Muscle of leg (tissue), 11 donors: Measurements from ENCODE around the gene FHIT. TPM values are rescaled to one million over a fixed set of nuclear protein-coding genes. Genes with fewer than 3 reads are reported as not detected.
A peak's percentile ranks its signal among the peaks of the same experiment; 100 is the strongest.

Experiments
- DNase-seq: peaks from one replicate; pipeline ENCODE4 v3.0.0; 2013
- H3K27ac ChIP-seq: one replicate; pipeline ENCODE4 v1.5.1; 2013; ENCODE audit warnings: mild to moderate bottlenecking, low read length, control low read depth
- H3K27me3 ChIP-seq: one replicate; pipeline ENCODE4 v1.6.1; 2013; ENCODE audit warnings: low read length; ENCODE audit not compliant: control insufficient read depth, insufficient read depth
- H3K36me3 ChIP-seq: one replicate; pipeline ENCODE4 v1.6.1; 2013; ENCODE audit warnings: low read length; ENCODE audit not compliant: control insufficient read depth, insufficient read depth
- H3K4me1 ChIP-seq: one replicate; pipeline ENCODE4 v1.6.1; 2013; ENCODE audit warnings: low read length; ENCODE audit not compliant: control insufficient read depth, insufficient read depth
- H3K4me3 ChIP-seq: one replicate; pipeline ENCODE4 v1.5.1; 2013; ENCODE audit warnings: low read length, control low read depth
- H3K9me3 ChIP-seq: replicated peaks from 2 replicates; pipeline ENCODE4 v1.6.1; 2013; ENCODE audit warnings: low read depth, low read length; ENCODE audit not compliant: control insufficient read depth
- WGBS: methylation state at CpG from one replicate; pipeline ENCODE4 v1.1.5; 2013; ENCODE audit warnings: missing lambda C conversion rate; ENCODE audit not compliant: insufficient coverage; 5-methylcytosine and 5-hydroxymethylcytosine counted together
- polyA plus RNA-seq, 8 donors: library from polyadenylated mRNA; unstranded; fragments of 120-200 nt; gene quantifications; one replicate each; pipeline versions ENCODE4 v1.2.1 to v1.2.3, GENCODE V29; 2013; ENCODE audit warnings: inconsistent platforms in 1 of 8, low replicate concordance in 1 of 8; ENCODE audit not compliant: insufficient read length in 8 of 8, insufficient read depth in 1 of 8
- total RNA-seq: library from RNA; stranded (reverse); fragments of 120-200 nt; gene quantifications from one replicate; pipeline ENCODE4 v1.2.4, GENCODE V29; 2013

Gene FHIT
- total and polyA plus RNA-seq, 9 donors = 4.1 to 8.0 (median 5.3) TPM

DNA sequence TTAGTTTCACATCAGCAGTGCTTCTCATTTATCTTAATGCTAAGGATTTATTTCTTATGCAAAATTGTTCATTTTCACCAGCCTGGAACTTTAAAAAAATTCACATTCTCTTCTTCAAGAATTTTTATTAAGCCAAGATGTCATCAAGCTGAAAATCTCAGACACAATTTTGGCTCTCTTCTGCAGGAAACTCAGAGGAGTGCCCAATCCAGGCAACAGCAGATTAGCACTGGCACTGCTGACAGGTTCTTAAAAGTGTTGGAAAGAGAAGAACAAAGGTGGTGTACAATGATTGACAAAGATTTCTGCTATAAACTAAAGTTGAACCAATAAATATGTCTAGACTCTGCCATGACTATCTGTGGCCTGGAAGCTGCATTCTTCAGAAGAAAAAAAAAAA, 479.5 kb downstream of the FHIT start:
- H3K36me3 ChIP-seq = no peaks in the 10 kb centered on the region
- H3K27me3 ChIP-seq = no peaks in the 10 kb centered on the region
- H3K4me1 ChIP-seq = no peaks in the 10 kb centered on the region
- no peak for DNase-seq
- no peak overlapping the region for H3K4me3 ChIP-seq
- no peak overlapping the region for H3K27ac ChIP-seq
- H3K9me3 ChIP-seq = peaks cover 7% of the 10 kb centered on the region

DNA sequence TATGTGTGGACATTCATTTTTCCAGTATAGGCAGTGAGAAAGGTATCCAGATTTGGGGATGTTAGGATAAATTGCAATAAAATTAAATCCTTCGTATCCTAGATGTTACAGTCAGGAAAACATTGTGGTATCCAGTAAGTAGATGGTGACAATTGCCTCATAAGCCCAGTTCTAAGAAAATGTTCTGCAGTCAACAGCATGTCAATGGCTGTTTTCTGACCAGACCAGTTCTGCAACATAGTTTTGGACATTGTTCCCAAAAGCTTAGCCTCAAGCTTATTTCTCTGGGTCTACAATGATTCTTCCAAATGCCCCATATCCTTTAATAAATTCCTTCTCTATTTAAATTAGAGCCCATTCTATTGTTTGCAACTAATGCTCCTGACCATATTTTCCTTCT, 480.7 kb downstream of the FHIT start:
- no peak for DNase-seq
- Histone ChIP-seq H3K9me3 (peaks cover 6% of the 10 kb centered on the region), H3K4me1 (no peaks in the 10 kb centered on the region), H3K27me3 (no peaks in the 10 kb centered on the region), H3K27ac (no peak overlapping the region), H3K36me3 (no peaks in the 10 kb centered on the region), H3K4me3 (no peak overlapping the region)
- WGBS = 100% methylated on average over 1 of the region's 1 CpG

DNA sequence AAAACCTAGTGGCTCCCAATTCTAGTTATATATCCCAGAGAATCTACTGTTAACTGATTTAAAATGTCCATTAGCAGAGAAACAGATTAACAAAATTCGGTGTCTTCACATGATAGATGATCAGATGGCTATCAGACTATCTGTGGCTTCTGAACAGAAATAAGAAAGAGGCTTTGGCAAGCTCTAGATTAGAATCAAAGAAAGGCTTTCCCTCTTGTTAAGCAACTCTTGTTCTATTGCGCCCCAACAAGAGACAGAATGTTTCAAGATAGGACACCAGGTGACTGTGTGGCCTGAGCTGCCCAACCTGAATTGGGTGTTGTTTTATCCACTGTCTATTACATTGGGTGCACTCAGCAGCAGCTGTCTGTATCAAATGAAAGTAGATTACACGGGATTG, 483.7 kb downstream of the FHIT start:
- no peaks in the 10 kb centered on the region for H3K4me1 ChIP-seq
- H3K4me3 ChIP-seq = no peak overlapping the region
- no peaks in the 10 kb centered on the region for H3K27me3 ChIP-seq
- no peaks in the 10 kb centered on the region for H3K9me3 ChIP-seq
- no peak for DNase-seq
- H3K36me3 ChIP-seq = no peaks in the 10 kb centered on the region
- H3K27ac ChIP-seq = no peak overlapping the region
- no CpG with 5 or more reads among the region's 3 CpGs for WGBS

DNA sequence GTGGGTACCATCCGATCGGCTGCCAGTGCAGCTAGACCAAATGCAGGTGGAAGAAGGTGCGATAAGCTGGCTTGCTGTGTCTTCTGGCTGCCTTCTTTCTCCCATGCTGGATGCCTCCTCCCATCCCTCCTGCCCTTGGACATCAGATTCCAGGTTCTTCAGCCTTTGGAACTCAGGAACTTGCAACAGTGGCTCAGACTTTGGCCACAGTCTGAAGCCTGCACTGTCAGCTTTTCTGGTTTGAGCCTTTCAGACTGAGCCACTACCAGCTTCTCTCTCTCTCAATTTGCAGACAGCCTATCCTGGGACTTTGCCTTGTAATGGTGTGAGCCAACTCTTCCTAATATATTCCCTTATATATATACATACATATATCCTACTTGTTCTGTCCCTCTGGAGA, 485.5 kb downstream of the FHIT start:
- Histone ChIP-seq H3K4me3 (no peak overlapping the region), H3K36me3 (no peaks in the 10 kb centered on the region), H3K27ac (no peak overlapping the region), H3K4me1 (no peaks in the 10 kb centered on the region), H3K9me3 (no peaks in the 10 kb centered on the region), H3K27me3 (no peaks in the 10 kb centered on the region)
- no peak for DNase-seq
- WGBS = 100% methylated on average over 3 of the region's 3 CpGs

DNA sequence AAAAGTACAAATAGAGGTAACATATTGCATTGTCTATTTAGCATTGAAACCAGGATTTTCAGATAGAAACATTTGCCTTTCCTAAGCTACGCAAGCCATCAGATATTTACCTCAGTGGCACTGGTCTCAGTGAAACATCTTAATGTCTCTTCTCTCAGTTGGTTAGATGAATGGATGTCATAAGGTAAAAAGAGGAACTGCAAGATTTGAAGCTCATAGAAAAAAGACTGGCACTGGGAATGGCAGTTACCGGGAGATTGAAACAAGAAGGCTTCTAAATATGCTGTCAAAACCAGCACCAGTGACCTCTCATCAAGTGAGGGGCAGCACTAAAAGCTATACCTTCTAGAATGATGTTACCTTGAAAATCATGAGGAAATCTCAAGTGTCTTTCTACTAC, 486.4 kb downstream of the FHIT start:
- Histone ChIP-seq H3K4me3 (no peak overlapping the region), H3K27me3 (no peaks in the 10 kb centered on the region), H3K36me3 (no peaks in the 10 kb centered on the region), H3K9me3 (no peaks in the 10 kb centered on the region), H3K4me1 (no peaks in the 10 kb centered on the region), H3K27ac (no peak overlapping the region)
- no peak for DNase-seq
- WGBS = no CpG with 5 or more reads among the region's 2 CpGs

DNA sequence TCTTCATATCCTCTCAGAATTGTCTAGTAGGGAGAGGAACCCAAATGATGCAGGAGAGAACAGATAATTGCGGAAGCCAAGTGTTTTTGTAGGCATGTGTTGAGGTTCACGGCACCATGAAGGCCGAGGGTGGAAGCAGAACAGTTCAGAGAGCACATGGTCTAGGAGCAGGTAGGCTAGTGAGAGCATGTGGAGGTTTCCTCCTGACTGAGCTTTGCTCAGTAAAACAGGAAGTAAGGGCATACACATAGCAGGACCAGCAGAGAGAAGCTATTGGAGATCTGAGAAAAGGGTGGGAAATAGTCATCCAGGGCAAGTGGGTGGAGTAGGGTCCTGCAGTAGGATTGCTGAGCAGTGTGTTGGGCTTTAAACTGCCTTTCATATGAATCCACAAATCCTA, 491.1 kb downstream of the FHIT start:
- DNase-seq = no peak
- Histone ChIP-seq H3K4me1 (no peaks in the 10 kb centered on the region), H3K9me3 (no peaks in the 10 kb centered on the region), H3K4me3 (no peak overlapping the region), H3K27ac (no peak overlapping the region), H3K36me3 (no peaks in the 10 kb centered on the region), H3K27me3 (no peaks in the 10 kb centered on the region)
- 84% methylated on average over 3 of the region's 3 CpGs for WGBS

DNA sequence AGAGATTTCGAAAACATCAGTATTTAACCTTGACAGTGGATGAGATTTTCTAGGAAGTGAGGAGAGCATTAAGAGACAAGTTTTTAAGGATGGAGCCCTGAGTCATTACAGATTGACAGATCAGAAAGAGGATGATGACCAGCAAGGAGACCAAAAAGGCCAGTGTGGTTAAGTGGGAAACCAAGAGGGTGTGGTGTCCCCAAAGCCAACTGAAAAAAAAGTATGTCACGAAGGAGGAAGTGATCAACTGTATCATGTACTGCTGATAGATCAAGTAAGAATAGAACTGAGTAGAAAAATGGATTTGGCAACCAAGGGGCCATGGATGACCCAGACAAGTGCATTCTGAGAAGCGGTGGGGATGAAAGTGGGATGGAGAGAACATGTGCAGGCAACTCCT, 491.8 kb downstream of the FHIT start:
- WGBS = 88% methylated on average over 2 of the region's 3 CpGs
- DNase-seq = no peak
- Histone ChIP-seq H3K27ac (no peak overlapping the region), H3K27me3 (no peaks in the 10 kb centered on the region), H3K4me1 (no peaks in the 10 kb centered on the region), H3K36me3 (no peaks in the 10 kb centered on the region), H3K9me3 (no peaks in the 10 kb centered on the region), H3K4me3 (no peak overlapping the region)

DNA sequence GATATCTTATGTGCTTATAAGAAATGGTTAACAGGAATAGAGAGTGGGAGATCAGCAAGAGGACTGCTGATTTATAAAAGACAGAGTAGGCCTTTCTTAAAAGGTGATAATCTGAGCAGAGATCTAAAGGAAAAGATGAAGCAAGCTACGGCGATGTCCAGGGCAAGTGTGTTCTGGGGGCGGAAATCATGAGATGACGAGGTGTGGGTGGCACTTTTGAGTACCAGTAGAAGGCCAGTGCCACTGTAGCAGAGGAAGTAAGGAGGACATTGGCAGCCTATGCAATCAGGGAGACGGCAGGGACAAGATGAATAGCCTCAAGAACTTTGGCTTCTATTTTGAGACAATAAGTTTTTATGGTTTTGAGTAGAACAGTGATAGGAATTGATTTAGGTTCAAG, 492.4 kb downstream of the FHIT start:
- no peak overlapping the region for H3K27ac ChIP-seq

DNA sequence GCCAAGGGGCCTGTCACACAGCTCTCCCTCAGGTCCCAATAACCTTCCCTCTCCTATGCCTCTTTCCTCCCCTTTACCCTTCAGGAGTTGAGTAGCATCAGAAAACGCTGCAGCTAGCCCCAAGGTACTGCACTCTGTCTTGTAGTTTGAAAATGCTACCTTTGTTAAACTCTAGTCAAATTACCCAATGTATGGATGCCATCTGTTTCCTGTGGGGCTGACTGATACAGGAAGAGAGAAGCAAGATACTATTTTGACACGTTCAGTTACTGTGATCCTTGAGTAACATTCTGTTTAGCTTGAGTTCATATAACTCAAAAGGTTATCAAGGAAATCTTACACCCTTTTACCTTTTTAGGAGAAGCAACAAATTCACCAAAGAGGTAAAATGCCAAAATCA, 493.1 kb downstream of the FHIT start:
- Histone ChIP-seq H3K9me3 (no peaks in the 10 kb centered on the region), H3K4me3 (no peak overlapping the region), H3K27me3 (no peaks in the 10 kb centered on the region), H3K4me1 (no peaks in the 10 kb centered on the region), H3K27ac (no peak overlapping the region), H3K36me3 (no peaks in the 10 kb centered on the region)
- no peak for DNase-seq
- WGBS = no CpG with 5 or more reads among the region's 2 CpGs

More for the DNA sequence above, 492.4 kb downstream of the FHIT start:
- WGBS = 91% methylated on average over 5 of the region's 5 CpGs
- no peak for DNase-seq
- no peaks in the 10 kb centered on the region for H3K4me1 ChIP-seq
- H3K4me3 ChIP-seq = no peak overlapping the region
- H3K27me3 ChIP-seq = no peaks in the 10 kb centered on the region
- no peaks in the 10 kb centered on the region for H3K9me3 ChIP-seq
- H3K36me3 ChIP-seq = no peaks in the 10 kb centered on the region

DNA sequence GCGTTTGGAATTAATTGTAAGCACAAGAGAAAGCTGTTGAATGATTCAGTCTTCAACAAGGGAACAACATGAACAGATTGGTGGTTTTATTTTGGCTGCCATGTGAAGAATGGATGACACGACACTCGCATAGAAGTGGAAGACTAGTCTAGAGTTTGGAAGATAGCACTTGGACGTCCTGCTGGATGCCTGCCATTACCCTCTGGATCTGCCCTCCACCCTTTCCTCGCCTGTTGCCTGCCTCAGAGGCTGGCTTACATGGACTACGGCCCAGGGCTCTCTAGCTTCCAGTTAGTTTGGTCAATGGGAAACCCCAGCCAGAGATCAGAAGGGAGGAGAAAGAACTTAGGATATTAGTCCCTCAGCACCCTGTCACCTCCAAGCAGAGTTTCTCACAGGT, 493.5 kb downstream of the FHIT start:
- H3K4me1 ChIP-seq = no peaks in the 10 kb centered on the region
- WGBS = 70% methylated on average over 3 of the region's 6 CpGs
- H3K9me3 ChIP-seq = no peaks in the 10 kb centered on the region
- no peaks in the 10 kb centered on the region for H3K27me3 ChIP-seq
- H3K36me3 ChIP-seq = no peaks in the 10 kb centered on the region
- no peak overlapping the region for H3K4me3 ChIP-seq
- DNase-seq = no peak
- no peak overlapping the region for H3K27ac ChIP-seq

DNA sequence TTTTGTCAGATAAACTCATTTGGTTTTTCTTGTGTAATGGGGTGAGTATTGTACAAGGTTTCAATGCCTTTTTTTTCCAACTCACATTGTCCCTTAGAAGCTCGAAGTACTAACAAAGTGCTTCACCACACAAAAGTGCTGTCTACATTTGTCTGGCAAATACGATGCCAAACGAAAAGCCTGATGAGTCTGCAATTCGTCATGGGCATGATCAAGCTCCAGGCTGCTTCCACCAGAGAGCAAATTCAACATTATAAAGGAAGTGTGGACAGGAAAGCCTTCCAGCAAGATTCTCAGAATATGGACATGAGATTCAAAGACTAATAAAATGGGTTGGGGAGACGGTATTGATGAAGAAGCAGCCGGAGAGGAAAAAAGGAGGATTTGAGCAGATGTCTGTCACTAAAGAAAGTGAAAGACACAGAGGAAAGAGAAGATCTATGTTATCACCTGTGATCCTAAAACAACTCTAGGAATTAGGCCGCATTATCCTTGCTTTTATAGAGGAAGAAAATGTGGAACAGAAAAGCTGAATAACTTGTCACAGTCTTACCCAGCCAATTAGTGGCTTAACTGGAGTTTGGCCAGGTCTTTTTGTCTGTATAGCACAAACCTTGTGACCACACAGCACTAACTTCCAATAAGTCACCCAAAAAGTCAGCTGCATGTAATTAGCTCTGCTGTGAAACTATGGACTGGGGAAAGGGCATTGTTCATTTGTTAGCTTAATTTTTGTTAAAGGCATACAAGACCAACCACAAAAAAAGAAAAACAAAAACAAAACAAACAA, 494.8 kb downstream of the FHIT start:
- WGBS = 86% methylated on average over 1 of the region's 7 CpGs

More for the DNA sequence above, 494.8 kb downstream of the FHIT start:
- peak; percentile 22 for DNase-seq
- H3K9me3 ChIP-seq = no peaks in the 10 kb centered on the region
- H3K4me1 ChIP-seq = no peaks in the 10 kb centered on the region
- no peak overlapping the region for H3K27ac ChIP-seq
- no peaks in the 10 kb centered on the region for H3K36me3 ChIP-seq
- H3K27me3 ChIP-seq = no peaks in the 10 kb centered on the region
- no peak overlapping the region for H3K4me3 ChIP-seq
